OCI-LY7 (cell line): ENCODE measurements around the gene PPFIA3. TPM values are rescaled to one million over a fixed set of nuclear protein-coding genes. Genes with fewer than 3 reads are reported as not detected.

Experiments used
- BruUV-seq: library from RNA; stranded (reverse); fragments of 400-500 nt; replicated peaks from 2 replicates; lab custom pipeline; 2021; lab: Mats Ljungman, UMichigan
- CTCF ChIA-PET: fragments of 300-600 bp; sonication (Branson Sonifier 250); formaldehyde crosslinking; loops from one replicate; lab custom pipeline; 2022; ENCODE audit warnings: antibody characterized with exemption; ENCODE audit not compliant: unreplicated experiment; lab: Charles Lee
- POLR2A ChIA-PET: fragments of 300-600 bp; sonication (Branson Sonifier 250); formaldehyde crosslinking; loops from one replicate; lab custom pipeline; 2022; ENCODE audit warnings: antibody characterized with exemption; lab: Charles Lee
- DNase-seq: peaks from one replicate; pipeline ENCODE4 v3.0.0-alpha.2; 2015; ENCODE audit warnings: low spot score
- H2AFZ ChIP-seq: fragments of 200-600 bp; sonication (generic), shearing (Covaris generic); 2 replicates; pipeline ENCODE4 v1.6.1; 2014; ENCODE audit warnings: mild to moderate bottlenecking, antibody characterized with exemption, low read length, moderate library complexity
- H3K27ac ChIP-seq: fragments of 200-600 bp; sonication (generic); 2 replicates; pipeline ENCODE4 v1.5.1; 2014; ENCODE audit warnings: mixed run types, low read depth, mild to moderate bottlenecking, moderate library complexity, low read length, inconsistent platforms; ENCODE audit not compliant: poor library complexity, severe bottlenecking
- H3K36me3 ChIP-seq: fragments of 200-600 bp; sonication (generic); 2 replicates; pipeline ENCODE4 v1.6.1; 2014; ENCODE audit warnings: mild to moderate bottlenecking, antibody characterized with exemption, low read length, moderate library complexity, mixed read lengths; ENCODE audit not compliant: insufficient read depth
- H3K4me1 ChIP-seq: fragments of 200-600 bp; sonication (generic); 2 replicates; pipeline ENCODE4 v1.5.1; 2014; ENCODE audit warnings: mild to moderate bottlenecking, low read length; ENCODE audit not compliant: insufficient read depth, poor library complexity, severe bottlenecking
- H3K4me2 ChIP-seq: fragments of 200-600 bp; sonication (generic); 2 replicates; pipeline ENCODE4 v1.6.1; 2014; ENCODE audit warnings: mild to moderate bottlenecking, low read length
- H3K4me3 ChIP-seq: fragments of 200-600 bp; sonication (generic); 2 replicates; pipeline ENCODE4 v1.5.1; 2014; ENCODE audit warnings: mild to moderate bottlenecking, low read depth, low read length; ENCODE audit not compliant: poor library complexity, severe bottlenecking
- H3K79me2 ChIP-seq: fragments of 200-600 bp; sonication (generic); 2 replicates; pipeline ENCODE4 v1.6.1; 2016; ENCODE audit warnings: low read depth, mild to moderate bottlenecking, low read length, moderate library complexity, mixed read lengths; ENCODE audit not compliant: insufficient read depth
- H3K9me2 ChIP-seq: fragments of 200-600 bp; sonication (generic); 2 replicates; pipeline ENCODE4 v1.6.1; 2016; ENCODE audit warnings: mild to moderate bottlenecking, low read length, mixed read lengths; ENCODE audit not compliant: insufficient read depth
- H3K9me3 ChIP-seq: fragments of 200-600 bp; sonication (generic); 2 replicates; pipeline ENCODE4 v1.6.1; 2014; ENCODE audit warnings: mild to moderate bottlenecking, mixed run types, low read length, mixed read lengths
- H4K20me1 ChIP-seq: fragments of 200-600 bp; sonication (generic); 2 replicates; pipeline ENCODE4 v1.6.1; 2014; ENCODE audit warnings: mild to moderate bottlenecking, antibody characterized with exemption, low read length, moderate library complexity, mixed read lengths; ENCODE audit not compliant: insufficient read depth
- CTCF ChIP-seq: fragments of 200-600 bp; sonication (generic); conservative IDR thresholded peaks from 2 replicates; pipeline ENCODE4 v1.5.1; 2014; ENCODE audit warnings: mild to moderate bottlenecking, antibody characterized with exemption, low read length, moderate library complexity, mixed read lengths
- EZH2phosphoT487 ChIP-seq: fragments of 200-600 bp; sonication (generic); IDR thresholded peaks from 2 replicates; pipeline ENCODE4 v1.6.1; 2018; ENCODE audit warnings: low read depth, borderline replicate concordance, mild to moderate bottlenecking, mixed run types, antibody characterized with exemption, low read length, moderate library complexity, mixed read lengths
- intact Hi-C: fragments of 100-400 bp; cut with micrococcal nuclease; formaldehyde crosslinking; loops from one replicate; pipeline ENCODE4 v1.10.0; 2022; ENCODE audit not compliant: unreplicated experiment
- total RNA-seq, 2 experiments: library from RNA; depleted of rRNA in 1 of 2; stranded (reverse); fragments of >200 nt in 1 of 2; shearing (Covaris generic) in 1 of 2; gene quantifications; 2 replicates each; pipeline ENCODE4 v1.2.3, GENCODE V29; 2014 to 2022

Gene PPFIA3
- total RNA-seq, 2 experiments from 2014 or later, result 17.8 to 21.2 TPM

GRCh38 chr19:49101160-49101559 is 18.2 kb upstream of the PPFIA3 start:
- DNase-seq, result no peak
- H3K9me3 ChIP-seq, result no peaks in the 10 kb centered on the region
- no peak overlapping the region for H3K4me3 ChIP-seq
- intact Hi-C loops, result no loop called here
- no peak overlapping the region for H3K4me2 ChIP-seq
- H3K27ac ChIP-seq, result no peak overlapping the region
- H3K36me3 ChIP-seq, result peaks cover 97% of the 10 kb centered on the region
- CTCF ChIA-PET, result no interaction called here
- BruUV-seq, result no TSS peak
- H4K20me1 ChIP-seq, result no peaks in the 10 kb centered on the region; the same call in 1 of the 2 replicates
- TF ChIP-seq EZH2phosphoT487 (no peak), CTCF (no peak)
- no peaks in the 10 kb centered on the region for H3K9me2 ChIP-seq
- POLR2A ChIA-PET, result interaction anchor here (0.6 kb wide), 1 partner anchor 99 kb away, joined by 7 read pairs; no protein-coding TSS in a partner anchor
- no peaks in the 10 kb centered on the region; the same call in 1 of the 2 replicates for H3K79me2 ChIP-seq
- no peak overlapping the region for H2AFZ ChIP-seq
- H3K4me1 ChIP-seq, result no peaks in the 10 kb centered on the region

- Histone ChIP-seq H3K9me2 (no peaks in the 10 kb centered on the region), H3K4me3 (no peak overlapping the region), H3K36me3 (peaks cover 97% of the 10 kb centered on the region), H3K4me1 (no peaks in the 10 kb centered on the region), H3K9me3 (no peaks in the 10 kb centered on the region), H3K79me2 (no peaks in the 10 kb centered on the region; the same call in 1 of the 2 replicates), H3K27ac (no peak overlapping the region), H4K20me1 (no peaks in the 10 kb centered on the region; the same call in 1 of the 2 replicates), H2AFZ (no peak overlapping the region), H3K4me2 (no peak overlapping the region)
- TF ChIP-seq CTCF, result no peak
- DNase-seq, result no peak
- no TSS peak for BruUV-seq
- intact Hi-C loops, result no loop called here
- ChIA-PET CTCF (no interaction called here), POLR2A (no interaction called here)
Observed at GRCh38 chr19:49102303-49102702, 17.0 kb upstream of the PPFIA3 start.

GRCh38 chr19:49103331-49104085 is 15.8 kb upstream of the PPFIA3 start:
- no peak overlapping the region for H3K27ac ChIP-seq
- no peaks in the 10 kb centered on the region; the same call in 1 of the 2 replicates for H4K20me1 ChIP-seq
- CTCF ChIA-PET, result no interaction called here
- no peaks in the 10 kb centered on the region for H3K4me1 ChIP-seq
- no peak for TF ChIP-seq EZH2phosphoT487
- TF ChIP-seq CTCF, result no peak
- H3K4me2 ChIP-seq, result no peak overlapping the region
- POLR2A ChIA-PET, result no interaction called here
- no peaks in the 10 kb centered on the region for H3K9me2 ChIP-seq
- H2AFZ ChIP-seq, result no peak overlapping the region
- no peaks in the 10 kb centered on the region for H3K9me3 ChIP-seq
- no peak for DNase-seq
- no peaks in the 10 kb centered on the region; the same call in 1 of the 2 replicates for H3K79me2 ChIP-seq
- BruUV-seq, result no TSS peak
- H3K4me3 ChIP-seq, result no peak overlapping the region
- H3K36me3 ChIP-seq, result peaks cover 97% of the 10 kb centered on the region
- intact Hi-C loops, result no loop called here
